Tibial nerve (tissue), 4 donors: ENCODE data around the gene RANBP9. TPM values are rescaled to one million over a fixed set of nuclear protein-coding genes. Genes with fewer than 3 reads are reported as not detected.

ENCODE experiments used
- DNase-seq, 2 donors: peaks; one replicate each; pipeline ENCODE4 v3.0.0-alpha.2; 2019; ENCODE audit warnings: low spot score in 2 of 2
- H3K27ac ChIP-seq, 4 donors: fragments of 200-600 bp; sonication (generic) in 3 of 4; one replicate each; pipeline ENCODE4 v1.5.1; 2017 to 2019; ENCODE audit warnings: mild to moderate bottlenecking in 1 of 4
- H3K27me3 ChIP-seq, 2 donors: fragments of 200-600 bp; sonication (generic) in 1 of 2; one replicate each; pipeline versions ENCODE4 v1.5.1 to v1.6.0; 2017 to 2019
- H3K36me3 ChIP-seq, 3 donors: fragments of 200-600 bp; sonication (generic); one replicate each; pipeline ENCODE4 v1.5.1; 2018 to 2019
- H3K4me1 ChIP-seq, 4 donors: fragments of 200-600 bp; sonication (generic) in 3 of 4; one replicate each; pipeline ENCODE4 v1.5.1; 2017 to 2019
- H3K4me3 ChIP-seq, 4 donors: fragments of 200-600 bp; sonication (generic) in 3 of 4; one replicate each; pipeline ENCODE4 v1.5.1; 2017 to 2019; ENCODE audit warnings: mild to moderate bottlenecking in 1 of 4, moderate library complexity in 1 of 4
- H3K9me3 ChIP-seq, 4 donors: fragments of 200-600 bp; sonication (generic) in 3 of 4; one replicate each; pipeline ENCODE4 v1.5.1; 2017 to 2019
- CTCF ChIP-seq, 5 experiments: fragments of 200-600 bp in 3 of 5; fragments of 450-650 bp in 2 of 5; sonication (generic) in 3 of 5; IDR thresholded peaks; one replicate each; pipeline ENCODE4 v1.5.1; 2016 to 2019; ENCODE audit warnings: antibody characterized with exemption in 5 of 5, mild to moderate bottlenecking in 3 of 5, moderate library complexity in 2 of 5
- EP300 ChIP-seq, 2 donors: sonication (generic); formaldehyde crosslinking; IDR thresholded peaks; one replicate each; pipeline ENCODE4 v1.6.1; 2017; ENCODE audit warnings: antibody characterized with exemption in 2 of 2, mild to moderate bottlenecking in 1 of 2
- POLR2A ChIP-seq, 2 donors: fragments of 450-650 bp; IDR thresholded peaks; one replicate each; pipeline ENCODE4 v1.6.1; 2017; ENCODE audit warnings: antibody characterized with exemption in 2 of 2, mild to moderate bottlenecking in 2 of 2, moderate library complexity in 2 of 2
- WGBS, 2 donors: methylation state at CpG; one replicate each; pipeline ENCODE4 v1.1.5; 2018; 5-methylcytosine and 5-hydroxymethylcytosine counted together
- total RNA-seq, 4 donors: library from RNA; depleted of rRNA; stranded (reverse); fragments of >200 nt; gene quantifications; one replicate each; pipeline ENCODE4 v1.1.0, GENCODE V29; 2016

Gene RANBP9
- total RNA-seq, 4 donors from 2014 or later = 28.5 to 38.4 (median 37.7) TPM

- Histone ChIP-seq H3K9me3 (no peaks in the 10 kb centered on the region), H3K27me3 (no peaks in the 10 kb centered on the region), H3K4me3 (no peak overlapping the region), H3K27ac (peak overlapping the region in 2 of 4 donors; percentile 7 to 91), H3K36me3 (peaks cover 0 to 60% (median 20%) of the 10 kb centered on the region in 3 donors), H3K4me1 (peaks cover 0 to 34% (median 13%) of the 10 kb centered on the region in 4 donors)
- TF ChIP-seq CTCF (IDR thresholded peaks at IDR 0.05) (no peak), EP300 (IDR thresholded peaks at IDR 0.05) (no peak), POLR2A (IDR thresholded peaks at IDR 0.05) (no peak)
- no peak for DNase-seq
- WGBS, 2 donors = 71 to 76% methylated on average over 2 of the region's 2 CpGs
Observed at GRCh38 chr6:13617066-13617465, 94.6 kb downstream of the RANBP9 start.

- H3K36me3 ChIP-seq = peaks cover 0 to 52% (median 15%) of the 10 kb centered on the region in 3 donors
- TF ChIP-seq POLR2A (IDR thresholded peaks at IDR 0.05) (no peak), EP300 (IDR thresholded peaks at IDR 0.05) (no peak), CTCF (IDR thresholded peaks at IDR 0.05) (no peak)
- DNase-seq = peak; percentile 22 to 36
- H3K27ac ChIP-seq = peak overlapping the region; percentile 70 to 91 (median 86)
- H3K4me1 ChIP-seq = peaks cover 0 to 34% (median 13%) of the 10 kb centered on the region in 4 donors
- H3K27me3 ChIP-seq = no peaks in the 10 kb centered on the region
- 0 to 2% methylated on average over 14 of the region's 14 CpGs for WGBS, 2 donors
- H3K9me3 ChIP-seq = no peaks in the 10 kb centered on the region
- H3K4me3 ChIP-seq = peak overlapping the region; percentile 69 to 87 (median 75)
Observed at GRCh38 chr6:13615792-13616120, 95.9 kb downstream of the RANBP9 start.

GRCh38 chr6:13614926-13615791, 96.5 kb downstream of the RANBP9 start, which contains the start of gene NOL7:
NOL7 (plus strand) TSS chr6:13615335; CDS start chr6:13615359, 24 bp downstream.
- TF ChIP-seq CTCF (IDR thresholded peaks at IDR 0.05) (peak; percentile 89 to 99 (median 97)), EP300 (IDR thresholded peaks at IDR 0.05) (peak; percentile 41 to 99), POLR2A (IDR thresholded peaks at IDR 0.05) (peak; percentile 55 to 88)
- 0 to 1% methylated on average over 52 to 71 of the region's 85 CpGs for WGBS, 2 donors
- Histone ChIP-seq H3K36me3 (peaks cover 0 to 46% (median 9%) of the 10 kb centered on the region in 3 donors), H3K4me3 (peak within 1 kb of the TSS; percentile 69 to 87 (median 75)), H3K27ac (peak within 1 kb of the TSS; percentile 70 to 91 (median 86)), H3K9me3 (no peaks in the 10 kb centered on the region), H3K4me1 (peaks cover 0 to 34% (median 13%) of the 10 kb centered on the region in 4 donors), H3K27me3 (no peaks in the 10 kb centered on the region)
- DNase-seq = peak; percentile 93 to 98

- 6 to 8% methylated on average over 35 of the region's 38 CpGs for WGBS, 2 donors
Observed at GRCh38 chr6:13614126-13614925, 97.3 kb downstream of the RANBP9 start.

More at GRCh38 chr6:13614126-13614925, 97.3 kb downstream of the RANBP9 start:
- Histone ChIP-seq H3K9me3 (no peaks in the 10 kb centered on the region), H3K27me3 (no peaks in the 10 kb centered on the region), H3K27ac (peak overlapping the region; percentile 32 to 91 (median 75)), H3K4me1 (peaks cover 0 to 34% (median 13%) of the 10 kb centered on the region in 4 donors), H3K36me3 (peaks cover 0 to 38% (median 3%) of the 10 kb centered on the region in 3 donors), H3K4me3 (peak overlapping the region; percentile 69 to 87 (median 75))
- no peak for DNase-seq
- TF ChIP-seq CTCF (IDR thresholded peaks at IDR 0.05) = no peak
- TF ChIP-seq POLR2A (IDR thresholded peaks at IDR 0.05) = no peak
- no peak for TF ChIP-seq EP300 (IDR thresholded peaks at IDR 0.05)
